Measurements from ENCODE around the gene NDUFC2. TPM values are rescaled to one million over a fixed set of nuclear protein-coding genes. Genes with fewer than 3 reads are reported as not detected.
"Not testable (repeated sequence)": the region's sequence is repeated elsewhere in the genome, so short reads cannot be mapped to it uniquely, and the experiment has no call there.

NDUFC2 gene
- total RNA-seq, 1 donor from 2014 or later: 208 TPM

- no peak for DNase-seq (ENCODE audit: low spot score)
- H3K4me1 Mint-ChIP-seq (ENCODE audit: low read depth): peaks cover 17% of the 10 kb centered on the region
- intact Hi-C loops (cut with micrococcal nuclease): no loop called here
- no peak overlapping the region for H3K4me3 Mint-ChIP-seq (ENCODE audit: low read depth)
- no peaks in the 10 kb centered on the region for H3K9me3 Mint-ChIP-seq
- no peaks in the 10 kb centered on the region for H3K27me3 Mint-ChIP-seq (ENCODE audit: low read depth)
- no peaks in the 10 kb centered on the region for H3K36me3 Mint-ChIP-seq (ENCODE audit: low read depth)
- H3K27ac Mint-ChIP-seq: no peak overlapping the region
These were observed 37.7 kb downstream of the NDUFC2 start for GRCh38 chr11:78041843-78042440.

- H3K36me3 Mint-ChIP-seq (ENCODE audit: low read depth); H3K9me3 Mint-ChIP-seq; H3K4me3 Mint-ChIP-seq (ENCODE audit: low read depth); intact Hi-C loops (cut with micrococcal nuclease); H3K27me3 Mint-ChIP-seq (ENCODE audit: low read depth); H3K27ac Mint-ChIP-seq; DNase-seq (ENCODE audit: low spot score): not testable (repeated sequence)
- H3K4me1 Mint-ChIP-seq (ENCODE audit: low read depth): peaks cover 16% of the 10 kb centered on the region
These were observed 38.3 kb downstream of the NDUFC2 start for GRCh38 chr11:78041380-78041719.

- no peaks in the 10 kb centered on the region for H3K27me3 Mint-ChIP-seq (ENCODE audit: low read depth)
- intact Hi-C loops (cut with micrococcal nuclease): no loop called here
These were observed 38.8 kb downstream of the NDUFC2 start for GRCh38 chr11:78040691-78041379.

GRCh38 chr11:78039919-78040671 is 39.6 kb downstream of the NDUFC2 start:
- no peaks in the 10 kb centered on the region for H3K27me3 Mint-ChIP-seq (ENCODE audit: low read depth)
- peaks cover 9% of the 10 kb centered on the region for H3K4me1 Mint-ChIP-seq (ENCODE audit: low read depth)
- peak overlapping the region; percentile 28 for H3K4me3 Mint-ChIP-seq (ENCODE audit: low read depth)
- DNase-seq (ENCODE audit: low spot score): no peak
- peak overlapping the region; percentile 83 for H3K27ac Mint-ChIP-seq
- no peaks in the 10 kb centered on the region for H3K9me3 Mint-ChIP-seq
- intact Hi-C loops (cut with micrococcal nuclease): no loop called here
- no peaks in the 10 kb centered on the region for H3K36me3 Mint-ChIP-seq (ENCODE audit: low read depth)

More at GRCh38 chr11:78040691-78041379, 38.8 kb downstream of the NDUFC2 start:
- no peaks in the 10 kb centered on the region for H3K9me3 Mint-ChIP-seq
- H3K27ac Mint-ChIP-seq: no peak overlapping the region
- no peak for DNase-seq (ENCODE audit: low spot score)
- H3K36me3 Mint-ChIP-seq (ENCODE audit: low read depth): no peaks in the 10 kb centered on the region
- no peak overlapping the region for H3K4me3 Mint-ChIP-seq (ENCODE audit: low read depth)
- peaks cover 12% of the 10 kb centered on the region for H3K4me1 Mint-ChIP-seq (ENCODE audit: low read depth)

GRCh38 chr11:78039391-78039918 is 40.2 kb downstream of the NDUFC2 start:
- DNase-seq (ENCODE audit: low spot score): no peak
- no peaks in the 10 kb centered on the region for H3K9me3 Mint-ChIP-seq
- no peaks in the 10 kb centered on the region for H3K27me3 Mint-ChIP-seq (ENCODE audit: low read depth)
- H3K4me3 Mint-ChIP-seq (ENCODE audit: low read depth): no peak overlapping the region
- H3K27ac Mint-ChIP-seq: peak overlapping the region; percentile 83
- peaks cover 9% of the 10 kb centered on the region for H3K4me1 Mint-ChIP-seq (ENCODE audit: low read depth)
- intact Hi-C loops (cut with micrococcal nuclease): no loop called here
- H3K36me3 Mint-ChIP-seq (ENCODE audit: low read depth): no peaks in the 10 kb centered on the region

GRCh38 chr11:78038697-78039313 is 40.9 kb downstream of the NDUFC2 start:
- no peaks in the 10 kb centered on the region for H3K27me3 Mint-ChIP-seq (ENCODE audit: low read depth)
- intact Hi-C loops (cut with micrococcal nuclease): no loop called here
- no peak for DNase-seq (ENCODE audit: low spot score)
- no peak overlapping the region for H3K4me3 Mint-ChIP-seq (ENCODE audit: low read depth)
- peaks cover 9% of the 10 kb centered on the region for H3K4me1 Mint-ChIP-seq (ENCODE audit: low read depth)
- no peaks in the 10 kb centered on the region for H3K36me3 Mint-ChIP-seq (ENCODE audit: low read depth)
- no peaks in the 10 kb centered on the region for H3K9me3 Mint-ChIP-seq
- H3K27ac Mint-ChIP-seq: no peak overlapping the region

- peaks cover 9% of the 10 kb centered on the region for H3K4me1 Mint-ChIP-seq (ENCODE audit: low read depth)
- no peak overlapping the region for H3K4me3 Mint-ChIP-seq (ENCODE audit: low read depth)
- H3K27me3 Mint-ChIP-seq (ENCODE audit: low read depth): no peaks in the 10 kb centered on the region
- DNase-seq (ENCODE audit: low spot score): no peak
- no peak overlapping the region for H3K27ac Mint-ChIP-seq
- no peaks in the 10 kb centered on the region for H3K9me3 Mint-ChIP-seq
- intact Hi-C loops (cut with micrococcal nuclease): no loop called here
- H3K36me3 Mint-ChIP-seq (ENCODE audit: low read depth): no peaks in the 10 kb centered on the region
These were observed 41.6 kb downstream of the NDUFC2 start for GRCh38 chr11:78037825-78038620.

GRCh38 chr11:78037056-78037455 is 42.6 kb downstream of the NDUFC2 start:
- intact Hi-C loops (cut with micrococcal nuclease): no loop called here
- H3K27me3 Mint-ChIP-seq (ENCODE audit: low read depth): no peaks in the 10 kb centered on the region
- no peak overlapping the region for H3K27ac Mint-ChIP-seq
- no peaks in the 10 kb centered on the region for H3K9me3 Mint-ChIP-seq
- DNase-seq (ENCODE audit: low spot score): no peak
- peaks cover 9% of the 10 kb centered on the region for H3K4me1 Mint-ChIP-seq (ENCODE audit: low read depth)
- H3K4me3 Mint-ChIP-seq (ENCODE audit: low read depth): no peak overlapping the region
- H3K36me3 Mint-ChIP-seq (ENCODE audit: low read depth): no peaks in the 10 kb centered on the region

- Mint-ChIP-seq H3K27ac (no peak overlapping the region), H3K9me3 (no peaks in the 10 kb centered on the region), H3K4me3 (ENCODE audit: low read depth) (no peak overlapping the region), H3K27me3 (ENCODE audit: low read depth) (no peaks in the 10 kb centered on the region), H3K4me1 (ENCODE audit: low read depth) (peaks cover 9% of the 10 kb centered on the region), H3K36me3 (ENCODE audit: low read depth) (no peaks in the 10 kb centered on the region)
- intact Hi-C loops (cut with micrococcal nuclease): no loop called here
- no peak for DNase-seq (ENCODE audit: low spot score)
These were observed 43.3 kb downstream of the NDUFC2 start for GRCh38 chr11:78036313-78036712.

GRCh38 chr11:78034623-78035022 is 45.0 kb downstream of the NDUFC2 start:
- no peak overlapping the region for H3K27ac Mint-ChIP-seq
- H3K4me3 Mint-ChIP-seq (ENCODE audit: low read depth): no peak overlapping the region
- DNase-seq (ENCODE audit: low spot score): no peak
- peaks cover 2% of the 10 kb centered on the region for H3K27me3 Mint-ChIP-seq (ENCODE audit: low read depth)
- H3K4me1 Mint-ChIP-seq (ENCODE audit: low read depth): no peaks in the 10 kb centered on the region
- H3K9me3 Mint-ChIP-seq: no peaks in the 10 kb centered on the region
- H3K36me3 Mint-ChIP-seq (ENCODE audit: low read depth): no peaks in the 10 kb centered on the region
- intact Hi-C loops (cut with micrococcal nuclease): no loop called here

- no peak for DNase-seq (ENCODE audit: low spot score)
- H3K4me3 Mint-ChIP-seq (ENCODE audit: low read depth): no peak overlapping the region
- no peaks in the 10 kb centered on the region for H3K36me3 Mint-ChIP-seq (ENCODE audit: low read depth)
- no peaks in the 10 kb centered on the region for H3K9me3 Mint-ChIP-seq
- no peak overlapping the region for H3K27ac Mint-ChIP-seq
- no peaks in the 10 kb centered on the region for H3K4me1 Mint-ChIP-seq (ENCODE audit: low read depth)
- H3K27me3 Mint-ChIP-seq (ENCODE audit: low read depth): peaks cover 2% of the 10 kb centered on the region
- intact Hi-C loops (cut with micrococcal nuclease): no loop called here
These were observed 46.6 kb downstream of the NDUFC2 start for GRCh38 chr11:78033040-78033439.

GRCh38 chr11:78032090-78032489 is 47.6 kb downstream of the NDUFC2 start:
- H3K27ac Mint-ChIP-seq: no peak overlapping the region
- intact Hi-C loops (cut with micrococcal nuclease): no loop called here
- H3K4me3 Mint-ChIP-seq (ENCODE audit: low read depth): no peak overlapping the region
- H3K36me3 Mint-ChIP-seq (ENCODE audit: low read depth): no peaks in the 10 kb centered on the region
- DNase-seq (ENCODE audit: low spot score): no peak
- no peaks in the 10 kb centered on the region for H3K4me1 Mint-ChIP-seq (ENCODE audit: low read depth)
- no peaks in the 10 kb centered on the region for H3K9me3 Mint-ChIP-seq
- peaks cover 2% of the 10 kb centered on the region for H3K27me3 Mint-ChIP-seq (ENCODE audit: low read depth)

Data from activated T-helper 2 cell treated with anti-CD3 and anti-CD28 coated beads, Interferon-gamma antibody, Interleukin-2, Interleukin-4, amounts not matched to agents 10 μg/mL and 5 μg/mL and 100 μg/mL, durations not matched to agents 14 hours and 24 hours and 36 hours (primary cell).